GM18505 (cell line): ENCODE results near the gene CWH43.
"Not testable (repeated sequence)": the region's sequence is repeated elsewhere in the genome, so short reads cannot be mapped to it uniquely, and the experiment has no call there.

Experiments used
- ATAC-seq: cut with Tn5 transposase; IDR thresholded peaks from one replicate; pipeline ENCODE4 v1.9.1; 2021; ENCODE audit not compliant: unreplicated experiment
- POLR2A ChIP-seq: IDR thresholded peaks from 4 replicates; pipeline ENCODE4 v1.6.1; 2011; ENCODE audit warnings: borderline replicate concordance; ENCODE audit not compliant: insufficient read depth, insufficient read length; ENCODE audit errors: extremely low read depth

CWH43 gene

DNA sequence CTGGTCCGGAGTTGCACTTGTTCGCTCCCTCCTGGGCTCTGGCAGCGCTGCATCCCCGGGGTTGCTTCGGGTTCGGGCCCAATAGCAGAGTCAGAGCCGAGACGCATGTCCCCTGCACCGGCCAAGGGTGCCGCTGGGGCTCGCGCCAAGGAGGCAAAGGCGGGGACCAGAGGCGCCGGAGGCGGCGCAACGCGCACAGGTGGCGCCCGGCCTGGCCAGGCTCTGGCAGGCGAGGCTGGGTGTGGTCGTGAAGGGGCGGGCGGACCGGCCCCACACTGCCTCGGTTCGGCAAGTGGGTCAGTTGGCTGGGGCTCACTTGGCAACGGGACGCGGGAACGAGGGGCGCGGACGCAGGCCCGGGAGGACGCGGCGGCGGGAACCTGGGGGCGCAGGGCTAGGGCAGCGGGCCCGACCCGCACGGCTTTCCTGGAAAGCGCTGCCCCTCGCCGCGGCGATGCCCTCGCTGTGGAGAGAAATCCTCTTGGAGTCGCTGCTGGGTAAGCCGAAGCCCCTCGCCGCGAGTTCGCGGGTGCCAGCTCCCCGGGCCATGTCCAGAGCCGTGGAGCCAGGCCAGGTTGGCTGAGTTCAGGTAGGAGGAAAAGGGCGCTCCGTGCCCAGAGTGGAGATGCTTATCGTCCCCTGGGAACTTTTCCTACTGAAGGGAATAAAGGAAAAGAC, at the start of gene CWH43:
CWH43 (plus strand) TSS at position 300 of the 678 bp plus-strand sequence; CDS start at position 455, 155 bp downstream.
- TF ChIP-seq POLR2A = no peak
- no peak for ATAC-seq

DNA sequence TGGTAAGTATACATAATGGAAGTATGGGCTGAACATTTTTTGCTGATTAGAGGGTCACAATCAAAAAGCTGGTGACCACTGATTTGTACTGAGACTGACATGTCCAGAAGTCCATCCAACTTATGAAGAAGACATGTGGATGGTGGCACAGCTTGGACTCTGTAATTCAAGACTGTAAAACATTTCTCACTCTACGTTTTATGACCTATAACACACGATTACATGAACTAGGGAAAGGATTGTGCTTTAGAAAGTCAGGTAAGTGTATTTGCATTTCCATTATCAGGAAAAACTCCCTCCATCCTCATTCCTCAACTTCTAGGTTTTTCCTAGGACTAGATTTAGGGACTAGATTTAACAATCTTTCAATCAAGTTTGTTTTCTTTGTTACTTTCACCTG, 49.0 kb upstream of the CWH43 start:
- no peak for ATAC-seq
- no peak for TF ChIP-seq POLR2A

DNA sequence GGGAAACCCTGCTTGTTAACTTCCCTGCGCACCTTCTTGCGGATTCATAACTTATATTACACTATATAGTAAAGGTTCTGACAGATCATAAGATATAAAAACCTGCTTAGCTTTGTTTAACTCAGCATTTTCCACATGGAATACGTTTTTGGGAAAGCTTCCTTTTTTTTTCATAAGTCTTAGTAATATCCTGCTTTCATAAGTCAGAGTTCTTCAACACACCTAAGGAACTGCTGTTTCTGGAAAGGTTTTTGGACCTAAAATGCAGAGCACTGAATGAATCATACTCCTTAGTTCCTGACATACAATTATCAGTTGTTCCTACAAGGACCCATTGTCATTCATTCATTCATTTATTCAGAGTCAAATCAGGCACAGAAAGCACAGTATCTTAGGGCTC, 47.2 kb upstream of the CWH43 start:
- no peak for TF ChIP-seq POLR2A
- no peak for ATAC-seq

DNA sequence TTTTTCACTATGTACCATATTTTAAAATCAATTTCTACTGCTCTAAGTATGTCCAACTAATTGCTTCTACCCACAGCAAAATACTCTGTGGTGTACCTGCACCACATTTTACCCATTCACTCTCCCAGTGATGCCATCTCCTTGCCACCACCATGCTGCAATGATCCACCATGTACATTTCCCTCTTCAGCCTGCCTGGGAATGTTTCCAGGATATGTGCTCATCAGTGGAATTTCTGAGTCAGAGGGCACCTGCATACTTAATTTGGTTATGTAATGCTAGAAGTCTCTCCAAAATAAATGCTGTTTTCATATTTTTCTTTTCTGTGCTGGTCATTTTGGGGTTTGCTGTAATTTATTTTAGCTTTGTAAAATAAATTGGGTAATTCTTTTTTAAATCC, 46.3 kb upstream of the CWH43 start:
- ATAC-seq = no peak

DNA sequence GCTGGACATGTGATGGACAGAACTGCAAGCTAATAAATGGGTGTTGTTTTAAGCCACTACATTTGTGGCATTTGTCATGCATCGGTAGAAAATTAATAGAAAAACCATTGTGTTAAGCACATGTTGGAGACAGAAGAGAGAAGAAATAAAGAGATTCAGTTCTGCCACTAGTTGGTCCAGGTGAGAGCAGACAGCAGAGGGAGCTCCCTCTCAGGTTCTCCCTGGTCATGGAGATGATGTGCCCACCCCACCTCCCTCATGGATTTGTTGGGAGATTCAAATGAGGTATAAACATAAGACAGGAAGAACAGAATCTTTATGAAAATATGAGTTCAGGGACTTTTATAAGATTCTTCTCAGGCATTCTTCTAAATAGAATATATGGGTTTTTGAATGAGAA, 42.7 kb upstream of the CWH43 start:
- TF ChIP-seq POLR2A = no peak
- ATAC-seq = no peak

More for the DNA sequence above, 46.3 kb upstream of the CWH43 start:
- no peak for TF ChIP-seq POLR2A

DNA sequence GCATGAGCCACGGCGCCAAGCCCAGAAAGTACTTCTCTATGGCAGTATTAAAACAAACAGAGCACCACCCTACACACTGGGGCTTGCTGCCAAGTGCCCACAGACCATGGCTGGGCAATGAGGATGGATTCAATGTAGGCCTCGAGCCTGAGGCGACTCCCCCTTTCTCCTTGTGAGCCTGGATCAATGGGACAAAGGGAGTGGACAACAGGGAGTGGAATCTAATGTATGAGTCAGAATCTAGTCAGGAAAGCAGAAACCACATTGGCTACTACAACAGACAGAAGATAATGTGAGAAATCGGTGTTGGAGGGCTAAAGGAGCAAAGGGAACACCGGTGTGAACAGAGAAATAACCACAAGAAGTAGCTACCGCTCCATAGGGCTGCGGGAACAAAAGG, 41.8 kb upstream of the CWH43 start:
- TF ChIP-seq POLR2A = no peak
- no peak for ATAC-seq

DNA sequence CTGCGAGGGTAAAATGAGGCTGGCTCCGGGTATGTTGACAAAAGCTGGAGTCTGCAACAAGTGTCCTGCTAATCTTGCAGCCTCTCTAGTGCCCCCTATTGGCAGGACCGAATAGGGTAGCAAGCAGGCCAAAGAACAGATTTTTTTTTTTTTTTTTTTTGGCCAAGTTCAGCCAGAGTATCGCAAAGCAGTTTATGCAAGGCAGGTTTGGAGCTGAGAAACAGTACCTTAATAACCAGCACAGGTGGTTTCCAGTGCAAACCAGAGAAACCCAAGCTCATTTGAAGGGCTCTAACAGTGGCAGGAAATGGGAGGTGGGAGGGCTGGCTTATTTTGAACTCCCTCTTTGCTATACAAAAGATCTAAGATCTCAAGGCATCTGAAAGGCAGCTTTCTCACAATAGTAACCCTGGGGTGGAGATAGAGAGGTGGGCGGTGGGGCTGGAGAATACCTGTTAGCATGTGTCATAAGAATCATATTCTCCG, 41.3 kb upstream of the CWH43 start:
- no peak for TF ChIP-seq POLR2A
- ATAC-seq = no peak

DNA sequence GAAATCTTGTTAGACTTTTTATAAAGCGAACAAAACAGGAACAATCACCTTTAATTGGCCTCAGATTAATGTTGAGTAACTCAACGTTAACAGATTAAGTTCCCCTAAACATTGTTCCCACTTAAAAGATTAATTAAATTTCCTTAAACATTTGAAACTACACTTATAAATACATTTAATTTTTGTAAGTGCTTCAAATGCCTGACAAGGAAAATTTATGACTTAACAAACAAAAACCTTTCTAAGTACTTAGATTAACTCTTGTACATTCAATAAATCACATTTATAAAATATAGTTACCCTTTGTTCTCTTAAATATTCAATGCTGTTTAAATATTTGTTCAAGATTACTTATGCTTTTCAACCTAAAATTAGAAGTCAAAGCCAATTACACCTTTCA, 40.1 kb upstream of the CWH43 start:
- no peak for TF ChIP-seq POLR2A
- no peak for ATAC-seq

DNA sequence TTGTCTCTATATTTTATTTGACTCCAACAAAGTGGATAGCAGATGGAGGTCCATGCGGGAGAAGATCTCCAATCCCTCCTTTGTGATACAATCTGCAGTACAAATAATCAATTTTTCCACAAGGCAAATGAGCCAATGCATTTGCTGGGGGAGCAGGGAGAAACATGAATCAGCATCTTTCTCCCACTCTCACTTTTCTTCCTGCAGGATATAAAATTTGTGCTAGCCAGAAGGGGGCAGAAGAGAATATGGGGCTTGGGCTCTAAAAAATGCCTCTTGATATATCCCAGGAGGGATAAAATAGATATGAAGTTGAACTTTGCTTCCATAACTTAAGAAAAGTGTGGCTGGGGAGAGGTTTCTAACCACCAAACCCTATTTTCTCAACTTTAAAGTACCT, 38.3 kb upstream of the CWH43 start:
- no peak for TF ChIP-seq POLR2A
- ATAC-seq = no peak

DNA sequence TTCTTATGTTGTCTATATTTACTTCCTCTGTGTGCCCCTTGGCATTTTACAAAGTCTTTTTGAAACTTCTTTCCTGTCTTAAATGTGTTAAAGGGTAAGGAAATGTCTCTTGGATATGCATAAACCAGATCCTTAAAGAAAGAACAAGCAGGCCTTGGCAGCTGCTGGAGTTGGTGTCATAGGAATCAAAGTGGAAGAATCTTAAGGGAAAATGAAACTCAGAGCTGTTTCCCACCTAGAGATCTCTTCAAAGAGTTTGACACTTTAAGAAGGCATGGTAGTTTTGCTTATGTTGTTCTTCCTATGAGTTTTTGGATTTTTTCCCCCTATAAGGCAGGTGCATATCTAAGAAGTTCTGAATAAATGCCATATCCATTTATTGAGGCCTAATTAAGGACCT, 37.0 kb upstream of the CWH43 start:
- no peak for TF ChIP-seq POLR2A
- no peak for ATAC-seq

DNA sequence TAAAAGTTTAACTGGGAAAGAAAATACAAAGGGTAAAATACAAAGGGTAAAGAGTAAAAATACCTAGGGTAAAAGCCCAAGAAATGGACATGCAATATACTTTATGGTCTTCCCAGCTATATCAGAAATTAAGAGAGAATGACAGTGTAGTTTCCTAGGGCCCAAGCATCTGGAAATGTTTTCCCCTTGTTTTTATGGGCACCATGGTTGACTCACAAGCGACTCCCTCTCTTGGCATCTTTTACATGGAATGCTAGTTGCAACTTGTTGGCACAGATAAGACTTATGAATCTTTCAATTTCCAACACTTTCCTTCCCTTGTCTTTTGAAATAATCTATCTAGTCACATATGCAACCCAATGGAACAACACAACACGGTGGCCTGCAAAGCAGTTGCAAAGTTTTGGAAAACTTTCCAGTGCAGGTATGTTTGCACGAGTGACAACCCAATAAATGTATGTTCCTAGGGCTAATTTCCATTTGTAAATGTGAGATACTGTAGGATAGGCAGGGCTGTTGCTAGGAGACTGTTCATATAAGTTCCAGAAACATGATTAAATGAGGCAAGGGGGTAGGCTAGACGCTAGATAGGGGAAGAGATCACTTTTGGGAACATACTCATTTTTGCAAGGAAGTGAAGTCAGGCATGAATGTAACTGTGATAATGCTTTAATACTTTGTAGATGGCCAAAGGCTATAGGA, 36.4 kb upstream of the CWH43 start:
- TF ChIP-seq POLR2A = no peak
- no peak for ATAC-seq

DNA sequence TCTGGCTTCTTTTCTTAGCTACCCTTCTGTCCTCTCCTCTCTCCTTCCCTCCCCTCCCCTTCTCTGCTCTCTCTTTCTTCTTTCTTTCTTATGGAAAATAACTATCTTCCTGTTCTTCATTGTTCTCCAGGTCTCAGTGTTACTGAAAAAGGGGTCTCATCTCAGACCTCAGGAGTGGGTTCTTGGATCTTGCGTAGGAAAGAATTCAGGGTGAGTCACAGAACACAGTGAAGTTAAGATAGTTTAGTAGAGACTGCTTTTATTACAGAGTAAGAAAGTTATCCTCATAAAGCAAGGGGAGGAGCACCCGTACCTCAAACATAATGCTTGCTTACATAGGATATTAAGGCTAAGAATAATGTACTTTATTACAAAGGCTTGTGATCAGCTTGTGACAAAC, 31.8 kb upstream of the CWH43 start:
- no peak for TF ChIP-seq POLR2A

DNA sequence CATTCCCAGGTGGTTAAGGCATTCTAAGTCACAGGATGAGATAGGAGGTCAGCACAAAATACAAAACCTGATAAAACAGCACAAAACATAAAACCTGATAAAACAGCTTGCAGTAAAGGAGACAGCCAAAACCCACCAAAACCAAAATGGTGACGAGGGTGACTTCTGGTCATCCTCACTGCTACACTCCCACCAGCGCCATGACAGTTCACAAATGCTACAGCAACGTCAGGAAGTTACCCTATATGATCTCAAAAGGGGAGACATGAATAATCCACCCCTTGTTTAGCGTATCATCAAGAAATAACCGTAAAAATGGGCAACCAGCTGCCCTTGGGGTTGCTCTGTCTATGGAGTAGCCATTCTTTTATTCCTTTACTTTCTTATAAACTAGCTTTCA, 28.7 kb upstream of the CWH43 start:
- not testable (repeated sequence) for ATAC-seq

More for the DNA sequence above, 31.8 kb upstream of the CWH43 start:
- ATAC-seq = no peak

DNA sequence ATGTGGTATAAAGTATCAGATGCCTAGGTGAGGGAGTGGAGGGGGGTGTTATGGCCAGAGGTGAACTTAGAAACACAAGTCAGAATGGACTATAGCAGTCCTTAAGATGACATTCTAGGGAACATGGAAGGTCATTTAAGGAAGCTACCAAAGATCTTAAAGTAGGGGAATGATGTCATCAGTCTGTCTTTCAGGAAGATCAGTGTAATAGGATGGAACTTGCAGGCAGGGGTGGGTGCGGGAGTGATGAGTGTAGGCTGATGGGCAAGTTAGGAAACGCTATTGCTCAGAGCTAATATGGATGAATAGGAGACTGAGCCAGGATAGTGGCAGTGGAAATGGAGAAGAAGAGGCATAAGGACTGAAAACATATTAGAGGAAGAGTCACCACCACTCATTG, 27.5 kb upstream of the CWH43 start:
- no peak for TF ChIP-seq POLR2A
- ATAC-seq = no peak
